HG03460 (cell line): ENCODE results near the gene LMO4.

ENCODE experiments used
- ATAC-seq: cut with Tn5 transposase; IDR thresholded peaks from one replicate; pipeline ENCODE4 v1.9.1; 2021; ENCODE audit not compliant: unreplicated experiment

LMO4 gene

DNA sequence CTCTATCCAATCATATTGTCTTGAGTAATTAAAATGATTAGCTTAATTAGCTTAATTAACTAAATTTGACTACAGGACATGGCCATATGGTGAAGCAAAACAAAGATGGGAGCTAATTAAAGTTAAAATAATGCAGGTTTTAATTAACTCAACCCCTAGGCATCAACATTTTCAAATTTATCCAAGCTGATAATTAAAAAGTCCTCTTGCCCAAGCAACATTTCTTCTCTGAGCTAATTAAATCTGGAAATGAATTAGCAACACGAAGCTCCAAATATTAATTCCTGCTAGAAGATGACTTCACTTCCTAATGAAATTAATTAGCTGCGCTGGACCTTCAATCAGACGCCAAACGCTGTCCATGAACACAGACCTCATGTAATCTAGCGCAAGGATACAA lies 27.9 kb downstream of the LMO4 start:
- ATAC-seq = no peak

DNA sequence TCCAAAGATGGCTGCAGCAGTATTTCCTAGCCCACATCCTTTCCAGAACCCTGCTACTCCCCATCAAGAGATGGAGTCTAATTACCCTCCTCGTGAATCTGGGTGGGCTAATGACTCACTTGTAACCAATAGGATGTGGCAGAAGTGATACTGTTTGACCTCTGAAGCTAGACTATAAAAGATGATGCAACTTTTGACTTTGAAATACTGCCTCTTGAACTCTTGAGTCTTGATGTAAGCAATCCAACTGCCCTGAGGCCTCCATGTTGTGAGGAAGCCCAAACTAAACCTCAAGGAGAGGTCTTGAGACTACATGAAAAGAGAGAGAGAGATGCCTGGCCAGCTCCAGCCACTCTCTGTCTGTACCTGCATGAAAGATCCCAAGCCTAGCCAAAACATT lies 29.5 kb downstream of the LMO4 start:
- ATAC-seq = no peak

DNA sequence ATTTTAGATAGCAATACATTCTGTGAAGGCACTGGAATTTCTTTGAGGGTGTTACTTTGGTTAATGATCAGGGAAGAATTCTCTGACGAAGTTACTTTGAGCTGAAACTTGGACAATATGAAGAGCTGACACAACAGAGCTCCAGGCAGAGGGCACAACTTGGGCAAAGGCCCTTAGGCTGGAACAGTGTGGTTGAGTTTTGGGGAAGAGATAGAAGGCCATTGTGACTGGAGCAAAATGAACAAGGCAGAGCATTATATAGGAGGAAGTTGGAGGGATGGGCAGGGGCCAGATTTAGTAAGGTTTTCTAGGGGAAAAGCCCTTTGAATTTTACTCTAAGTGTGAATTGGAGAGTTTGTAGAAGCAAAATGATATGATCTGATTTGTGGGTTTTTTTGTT lies 30.9 kb downstream of the LMO4 start:
- no peak for ATAC-seq

DNA sequence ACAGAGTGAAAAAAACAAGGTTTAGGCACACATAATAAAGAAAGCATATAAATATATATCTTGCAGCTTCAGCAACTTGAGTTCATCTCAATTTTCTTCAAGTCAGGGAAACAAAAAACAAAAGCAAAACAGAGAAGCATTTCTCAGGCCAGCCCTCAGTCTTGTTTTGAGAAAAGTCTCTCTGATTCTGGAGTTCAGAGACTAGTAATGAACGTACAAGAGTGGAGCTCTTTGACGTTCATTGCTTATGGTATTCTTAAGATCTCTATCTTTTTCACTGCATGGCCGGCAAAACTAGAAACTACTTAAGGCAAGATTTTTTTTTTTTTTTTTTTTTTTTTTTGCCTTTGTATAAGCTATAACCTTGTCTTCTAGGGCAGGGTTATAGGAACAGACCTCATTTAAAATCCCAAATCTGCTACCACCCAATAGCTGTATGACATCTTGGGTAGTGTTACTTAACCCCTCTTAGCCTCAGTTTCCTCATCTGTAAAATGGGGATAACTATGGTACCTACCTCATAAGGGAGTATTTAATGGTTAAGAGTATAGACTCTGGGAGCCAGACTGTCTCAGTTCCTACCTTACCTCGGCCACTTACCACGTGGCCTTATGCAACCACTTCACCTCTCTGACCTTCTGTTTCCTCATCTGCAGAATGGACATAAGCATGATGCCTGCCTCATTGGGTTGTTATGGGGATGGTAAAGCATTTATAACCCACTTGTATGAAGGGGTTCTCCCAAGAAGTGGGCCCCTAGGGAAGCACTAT lies 33.6 kb downstream of the LMO4 start:
- no peak for ATAC-seq

DNA sequence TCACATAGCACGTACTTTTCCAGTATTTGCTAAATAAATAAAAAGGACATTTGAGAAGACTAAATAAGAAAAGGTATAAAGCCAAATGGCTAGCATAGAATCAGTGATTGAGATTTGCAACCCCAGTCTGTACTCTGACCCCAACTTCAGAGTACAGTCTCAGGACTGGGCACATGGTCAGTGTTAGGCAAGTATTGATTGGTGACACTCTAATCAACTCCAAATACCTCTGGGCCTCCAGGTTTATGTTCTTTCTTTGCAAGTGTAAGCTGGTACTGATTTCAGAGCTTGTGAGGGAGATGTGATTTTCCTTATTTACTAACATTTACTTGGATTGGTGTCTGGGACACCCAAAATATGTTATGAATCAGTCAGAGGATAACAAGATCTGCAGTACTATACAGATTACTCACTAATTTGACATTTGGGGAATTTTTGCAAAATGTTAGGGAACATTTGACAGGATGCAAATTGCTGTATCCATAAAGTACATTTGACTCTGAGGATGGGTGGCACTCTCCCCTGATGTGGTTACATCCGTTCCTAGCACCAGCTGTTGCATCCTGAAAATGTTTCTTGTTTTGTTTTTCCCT lies 34.2 kb downstream of the LMO4 start:
- no peak for ATAC-seq

DNA sequence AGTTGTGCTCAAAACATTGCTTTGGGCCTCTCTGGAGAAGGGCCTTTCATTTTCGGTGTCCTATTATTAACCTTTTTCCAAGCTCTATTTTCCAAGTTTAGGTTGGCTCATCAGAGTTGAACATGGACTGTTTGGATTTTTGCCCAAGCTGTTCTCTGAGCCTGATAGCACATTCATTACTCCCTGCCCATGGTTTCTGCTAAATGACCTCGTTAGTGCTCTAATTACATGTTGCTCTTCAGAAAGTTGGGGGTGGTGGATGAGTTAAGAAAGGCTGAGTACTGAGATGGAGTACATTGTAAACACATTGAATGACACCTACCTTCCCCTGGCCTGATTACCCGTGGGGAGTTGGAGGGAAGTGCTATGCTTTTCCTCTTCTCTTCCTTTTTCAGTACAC lies 38.9 kb downstream of the LMO4 start:
- no peak for ATAC-seq

DNA sequence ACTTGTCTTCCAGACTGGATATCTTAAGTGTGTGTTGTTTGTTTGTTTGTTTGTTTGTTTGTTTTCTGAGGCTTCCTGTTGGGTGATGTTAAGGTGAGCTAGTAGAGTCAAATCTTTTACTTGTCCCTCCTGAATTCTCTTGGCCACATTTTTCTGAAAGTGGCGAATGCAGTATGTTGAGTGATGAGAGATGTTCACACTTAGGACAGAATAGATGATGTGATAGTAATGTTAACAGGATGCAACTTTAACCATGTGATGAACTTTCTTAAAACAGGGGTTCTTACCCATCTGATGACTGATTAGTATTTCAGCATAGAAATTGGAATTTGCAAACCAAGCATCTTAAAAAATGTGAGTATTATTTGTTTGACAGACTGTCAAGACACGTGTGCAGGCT lies 40.2 kb downstream of the LMO4 start:
- no peak for ATAC-seq

DNA sequence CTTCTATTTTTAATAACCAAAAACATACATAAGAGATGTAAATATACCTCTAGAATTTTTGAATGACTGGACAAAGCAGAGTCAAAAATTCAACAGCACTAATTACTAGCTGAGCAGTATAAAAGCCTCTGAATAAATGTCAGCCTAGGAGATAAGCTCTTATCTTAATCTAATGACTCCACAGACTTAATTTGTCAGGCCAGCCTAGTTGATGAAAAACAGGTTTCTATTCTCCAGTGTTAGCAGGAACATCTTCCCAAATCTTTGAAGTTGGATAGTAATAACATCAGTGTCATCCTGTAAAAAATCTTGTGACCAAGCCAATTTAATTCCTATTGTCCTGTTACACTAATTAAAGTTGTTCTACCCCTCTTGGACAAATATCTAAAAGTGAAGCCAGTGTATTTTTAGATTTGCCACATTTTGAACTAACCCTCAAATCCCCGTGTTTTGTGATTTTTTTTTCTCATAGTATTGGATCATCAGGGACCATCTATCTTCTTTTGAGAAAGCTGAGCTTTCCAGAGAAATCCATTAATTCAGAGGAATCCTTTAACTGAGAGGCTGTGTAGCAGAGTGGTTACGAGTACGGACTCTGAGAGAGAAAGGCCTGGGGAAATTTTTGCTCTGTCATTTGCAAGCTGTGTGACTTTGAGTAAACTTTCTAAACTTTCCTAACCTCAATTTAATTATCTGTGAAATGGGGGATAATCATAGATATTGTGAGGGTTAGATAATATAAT lies 41.2 kb downstream of the LMO4 start:
- ATAC-seq = no peak

DNA sequence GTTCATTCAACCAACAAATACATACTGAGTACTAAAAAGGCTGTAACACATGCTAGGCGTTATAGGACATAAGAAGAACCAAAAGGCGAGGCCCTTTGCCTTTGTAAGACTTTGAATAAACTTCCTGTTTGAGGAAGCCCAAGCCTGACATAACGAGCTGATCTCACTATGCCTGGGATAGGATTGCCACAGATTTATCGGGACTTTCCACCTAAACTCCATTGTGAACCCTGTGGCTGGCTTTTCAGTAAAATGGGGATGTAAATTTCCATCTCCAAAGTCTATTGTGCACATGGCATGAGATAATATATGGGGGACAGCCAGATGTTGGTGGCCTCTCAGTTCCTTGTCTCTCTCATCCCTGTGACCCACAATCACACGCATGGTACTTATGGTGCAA lies 41.9 kb downstream of the LMO4 start:
- no peak for ATAC-seq

DNA sequence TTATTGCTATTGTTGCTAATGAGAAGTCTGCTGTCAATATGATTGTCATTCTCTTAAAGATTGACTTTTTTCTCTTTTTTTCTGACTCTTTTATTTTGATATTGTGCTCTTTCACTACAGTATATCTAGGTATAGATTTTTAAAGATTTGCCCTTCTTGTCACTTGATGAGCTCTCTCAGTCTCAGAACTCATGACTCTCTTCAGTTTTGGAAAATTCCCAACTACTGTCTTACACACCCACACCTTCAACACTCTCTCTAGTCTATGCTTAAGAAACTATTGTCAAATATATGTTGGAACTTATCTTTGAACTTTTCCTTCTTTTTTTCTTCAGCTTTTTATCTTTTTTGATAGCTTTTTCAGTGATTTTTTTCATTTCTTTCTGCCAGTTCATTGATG lies 50.6 kb downstream of the LMO4 start:
- no peak for ATAC-seq

DNA sequence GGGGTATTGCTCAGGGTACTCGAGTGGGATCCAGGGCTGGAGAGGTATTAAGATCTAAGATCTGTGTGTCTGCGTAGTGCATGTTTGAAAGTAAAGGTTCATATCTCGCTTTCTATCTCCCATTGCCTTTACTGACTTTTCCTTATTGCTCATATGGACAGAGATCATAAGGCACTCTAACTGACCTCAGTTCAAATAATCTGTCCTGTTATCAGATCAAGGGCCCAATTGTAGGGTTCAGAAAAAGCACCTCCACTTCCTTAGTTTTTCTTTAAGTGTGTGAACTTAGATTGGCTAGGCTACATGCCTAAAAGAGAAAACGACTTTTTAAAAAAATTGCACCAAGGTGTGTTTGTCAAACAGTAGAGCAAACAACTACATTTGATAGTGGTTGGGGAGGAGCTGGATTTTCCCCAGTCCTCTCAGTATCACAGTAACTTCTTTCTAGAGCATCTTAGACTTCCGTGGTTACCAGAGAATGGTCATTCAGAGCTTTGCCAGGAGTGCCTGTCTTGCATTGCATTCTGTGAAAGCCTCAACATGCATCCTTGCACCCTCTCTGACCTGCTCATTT lies 57.6 kb downstream of the LMO4 start:
- ATAC-seq = no peak

DNA sequence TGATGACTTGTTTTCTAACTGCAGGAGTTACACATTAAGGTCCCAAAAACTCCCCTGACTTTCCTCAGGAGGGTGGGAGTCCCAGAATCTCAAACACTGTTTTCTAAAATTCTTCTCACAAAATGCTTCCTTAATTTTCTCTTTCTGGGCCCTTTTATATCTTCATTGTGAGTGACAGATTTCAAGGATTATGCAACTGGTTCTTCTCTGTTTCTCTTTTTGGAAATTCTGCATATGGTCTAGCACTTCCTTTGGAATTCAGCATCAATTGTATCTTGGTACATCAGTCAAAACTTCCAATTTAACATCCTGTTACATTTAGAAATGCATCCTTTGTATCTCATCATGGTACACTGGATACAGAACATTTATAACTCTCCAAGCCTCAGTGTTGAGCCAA lies 59.7 kb downstream of the LMO4 start:
- no peak for ATAC-seq

DNA sequence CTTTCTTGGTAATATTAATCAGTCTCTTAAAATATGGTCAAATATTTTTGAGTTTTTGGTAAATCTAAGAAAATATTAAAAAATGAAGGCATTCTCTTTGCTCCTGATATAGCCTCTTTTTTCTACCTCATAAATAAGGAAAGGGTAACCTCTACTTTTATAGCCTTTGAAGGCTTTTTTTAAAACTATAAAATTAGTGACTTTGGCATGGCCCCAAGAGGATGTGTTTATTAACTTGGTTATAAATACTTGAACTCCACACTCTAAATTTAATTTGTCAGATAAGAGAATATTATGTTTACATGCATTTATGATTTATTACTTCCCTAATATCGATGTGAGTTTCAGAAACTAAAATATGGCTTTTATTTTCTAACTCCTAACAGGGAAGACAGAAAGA lies 60.3 kb downstream of the LMO4 start:
- no peak for ATAC-seq

DNA sequence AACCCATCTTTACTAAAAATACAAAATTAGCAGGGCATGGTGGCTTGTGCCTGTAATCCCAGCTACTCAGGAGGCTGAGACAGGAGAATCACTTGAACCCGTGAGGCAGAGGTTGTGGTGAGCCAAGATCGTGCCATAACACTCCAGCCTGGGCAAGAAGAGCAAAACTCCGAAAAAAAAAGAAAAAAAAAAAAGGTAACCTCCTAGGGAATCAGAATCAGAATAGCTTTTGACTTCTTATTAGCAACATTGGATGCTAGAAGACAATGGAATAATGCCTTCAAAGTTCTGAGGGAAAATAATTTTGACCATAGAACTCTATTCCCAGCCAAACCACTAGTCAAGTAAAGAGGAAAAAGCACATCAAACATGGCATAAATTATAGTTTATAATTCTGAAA lies 60.9 kb downstream of the LMO4 start:
- ATAC-seq = no peak

DNA sequence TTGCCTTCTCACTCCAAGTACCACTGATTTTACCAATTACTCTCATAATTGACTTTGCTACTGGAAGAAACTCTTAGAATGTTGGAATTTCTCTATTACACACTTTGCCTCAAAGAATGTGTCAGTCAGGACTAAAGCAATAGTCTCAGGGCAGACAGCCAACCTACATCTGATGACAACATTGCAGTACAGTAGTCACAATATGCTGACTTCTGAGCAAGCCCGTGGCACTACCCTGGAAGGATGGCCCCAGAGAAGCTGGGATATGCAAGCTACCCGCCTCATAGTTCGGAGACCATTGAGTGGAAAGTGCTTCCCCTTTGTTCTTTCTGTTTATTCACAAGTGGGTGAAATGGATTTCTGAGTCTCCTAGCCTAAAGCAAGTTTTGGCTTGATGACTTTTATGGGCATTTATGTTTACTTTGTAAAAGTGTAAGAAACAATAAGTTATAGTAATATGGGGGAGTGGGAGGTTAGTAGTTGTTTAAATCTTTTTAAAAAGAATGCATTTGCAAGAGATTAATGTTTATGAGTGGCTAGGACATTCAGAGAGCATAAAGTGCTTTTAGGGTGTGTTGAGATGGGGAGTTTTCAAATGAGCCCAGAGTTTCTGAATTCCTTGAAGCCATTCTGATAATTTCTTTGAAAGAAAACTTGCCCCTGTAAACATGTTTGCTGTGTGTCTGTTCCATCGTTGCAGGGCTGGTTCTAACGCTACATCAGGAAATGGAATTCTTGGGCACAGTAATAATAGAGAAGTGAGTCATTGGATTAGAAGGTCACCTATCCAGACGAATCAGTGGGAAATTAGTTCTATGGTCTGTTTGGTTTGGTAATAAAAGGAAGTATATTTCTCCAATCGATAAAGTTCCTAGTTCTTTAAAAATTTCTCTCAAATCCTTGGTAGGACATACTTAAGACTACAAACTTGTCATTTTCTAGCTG lies 63.8 kb downstream of the LMO4 start:
- no peak for ATAC-seq

DNA sequence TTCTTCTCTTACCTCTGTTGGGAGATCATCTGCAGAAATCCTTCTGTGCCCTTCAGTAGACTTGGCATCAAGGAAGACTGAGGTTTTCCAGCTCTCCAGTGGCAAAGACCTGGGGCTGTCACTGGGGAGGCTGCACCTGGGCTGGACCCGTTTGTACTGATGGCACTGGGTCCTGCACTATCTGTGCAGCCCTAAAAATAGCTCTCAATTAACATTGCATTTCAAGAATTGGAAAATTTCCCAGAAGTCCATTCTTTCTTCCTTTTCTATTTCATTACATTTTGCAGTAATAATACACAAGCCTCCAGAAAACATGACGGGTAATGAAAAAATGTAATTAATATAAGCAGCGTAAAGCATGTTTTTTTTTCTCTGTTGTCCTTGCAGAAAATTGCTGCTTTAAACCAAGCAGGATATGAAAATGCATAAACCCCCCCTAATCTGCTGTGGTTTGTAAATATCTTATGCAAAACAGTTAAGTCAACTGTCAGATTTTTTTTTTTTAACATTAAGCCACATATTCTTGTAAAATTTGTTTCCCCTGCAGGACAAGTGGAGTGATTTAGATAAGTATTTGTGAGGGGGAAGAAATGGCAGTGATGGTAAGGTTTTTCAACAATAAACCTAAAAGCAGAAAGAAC lies 64.9 kb downstream of the LMO4 start:
- ATAC-seq = no peak

DNA sequence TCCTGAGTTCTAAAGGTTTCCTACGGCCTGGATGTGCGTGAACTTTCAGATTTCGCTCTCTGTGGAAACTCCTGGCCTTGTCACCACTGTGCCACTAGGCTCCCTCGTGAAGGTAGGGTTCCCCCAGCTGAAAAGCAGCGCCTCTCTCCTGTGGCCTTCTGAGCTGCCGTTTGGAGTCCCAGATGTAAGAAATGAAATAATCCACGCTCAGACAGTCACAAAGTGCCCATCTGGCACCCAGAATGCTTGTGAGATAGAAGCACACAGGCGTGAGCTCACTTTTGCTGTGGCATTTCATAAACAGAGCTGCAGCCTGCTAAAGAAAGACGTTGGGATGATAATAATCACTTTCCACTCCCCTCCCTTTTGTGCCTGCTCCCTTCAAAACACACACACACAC lies 65.8 kb downstream of the LMO4 start:
- ATAC-seq = no peak

DNA sequence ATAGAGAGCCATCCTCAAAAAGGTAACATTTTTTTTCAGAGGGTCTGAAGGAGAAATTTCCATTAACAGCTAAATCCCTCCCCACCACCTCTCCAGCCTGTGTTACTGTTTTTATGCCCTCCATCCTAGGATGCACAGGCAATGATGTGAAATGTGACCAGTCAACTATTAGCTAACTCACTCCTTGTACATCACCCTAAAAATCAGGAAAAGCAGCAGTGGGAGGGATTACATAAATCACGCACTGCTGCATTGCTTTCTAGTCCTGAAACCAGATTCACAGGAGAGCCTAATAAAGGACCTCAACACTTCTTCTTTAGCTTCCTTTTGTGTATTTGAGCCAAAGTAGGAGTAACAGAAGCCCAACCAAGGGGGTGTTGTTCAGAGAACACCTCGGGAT lies 66.3 kb downstream of the LMO4 start:
- ATAC-seq = no peak
